Epithelial cell of esophagus (primary cell): ENCODE data around the gene SRSF9.
"Not testable (repeated sequence)": the region's sequence is repeated elsewhere in the genome, so short reads cannot be mapped to it uniquely, and the experiment has no call there.

Source experiments
- DNase-seq: peaks from one replicate; pipeline ENCODE4 v3.0.0; 2010; ENCODE audit warnings: low read depth
- H3K4me3 ChIP-seq: 2 replicates; pipeline ENCODE4 v1.5.1; 2011; ENCODE audit warnings: mild to moderate bottlenecking, low read length, control low read depth
- TF ChIP-seq, protein P1 (sequence below): IDR thresholded peaks from 2 replicates; pipeline ENCODE4 v1.5.1; 2011; ENCODE audit warnings: low read depth, mild to moderate bottlenecking, low read length, control low read depth, inconsistent platforms; ENCODE audit not compliant: insufficient read depth; ENCODE audit errors: missing control alignments

SRSF9 gene, protein sequence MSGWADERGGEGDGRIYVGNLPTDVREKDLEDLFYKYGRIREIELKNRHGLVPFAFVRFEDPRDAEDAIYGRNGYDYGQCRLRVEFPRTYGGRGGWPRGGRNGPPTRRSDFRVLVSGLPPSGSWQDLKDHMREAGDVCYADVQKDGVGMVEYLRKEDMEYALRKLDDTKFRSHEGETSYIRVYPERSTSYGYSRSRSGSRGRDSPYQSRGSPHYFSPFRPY

DNA sequence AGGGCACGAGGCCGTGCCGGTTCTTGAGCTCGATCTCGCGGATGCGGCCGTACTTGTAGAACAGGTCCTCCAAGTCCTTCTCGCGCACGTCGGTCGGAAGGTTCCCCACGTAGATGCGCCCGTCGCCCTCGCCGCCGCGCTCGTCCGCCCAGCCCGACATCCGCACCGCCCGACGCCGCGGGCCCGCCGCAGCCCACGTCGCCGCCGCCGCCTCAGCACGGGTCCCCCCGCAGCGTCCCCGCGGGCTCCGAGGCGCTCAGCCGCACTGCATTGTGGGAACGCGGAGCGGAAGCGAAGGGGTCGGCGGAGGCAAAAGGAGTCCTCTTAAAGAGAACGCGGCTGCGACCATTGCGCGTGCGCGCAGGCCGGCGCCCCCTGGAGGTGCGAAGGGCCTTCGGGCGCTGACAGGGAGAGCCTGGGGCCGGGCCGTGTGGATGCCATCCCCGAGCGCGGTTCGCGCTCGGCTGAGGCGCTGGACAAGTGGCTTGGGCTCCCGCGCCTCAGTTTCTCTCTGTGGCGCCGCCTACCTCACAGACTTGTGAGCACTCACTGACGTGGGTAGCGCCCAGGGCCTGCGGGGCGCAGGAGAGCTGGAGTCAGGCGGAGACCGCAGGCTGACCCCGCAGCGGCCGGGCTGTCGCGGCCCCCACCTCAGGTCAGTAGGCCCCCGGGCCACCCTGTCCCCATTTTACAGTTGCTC, at the start of gene SRSF9:
TSS of gene SRSF9 (minus strand) at position 299 of the 700 bp plus-strand sequence. CDS start at position 160, 139 bp downstream.
- DNase-seq: peak; percentile 96
- H3K4me3 ChIP-seq: peak within 1 kb of the TSS; percentile 57
- TF ChIP-seq, protein P1, sequence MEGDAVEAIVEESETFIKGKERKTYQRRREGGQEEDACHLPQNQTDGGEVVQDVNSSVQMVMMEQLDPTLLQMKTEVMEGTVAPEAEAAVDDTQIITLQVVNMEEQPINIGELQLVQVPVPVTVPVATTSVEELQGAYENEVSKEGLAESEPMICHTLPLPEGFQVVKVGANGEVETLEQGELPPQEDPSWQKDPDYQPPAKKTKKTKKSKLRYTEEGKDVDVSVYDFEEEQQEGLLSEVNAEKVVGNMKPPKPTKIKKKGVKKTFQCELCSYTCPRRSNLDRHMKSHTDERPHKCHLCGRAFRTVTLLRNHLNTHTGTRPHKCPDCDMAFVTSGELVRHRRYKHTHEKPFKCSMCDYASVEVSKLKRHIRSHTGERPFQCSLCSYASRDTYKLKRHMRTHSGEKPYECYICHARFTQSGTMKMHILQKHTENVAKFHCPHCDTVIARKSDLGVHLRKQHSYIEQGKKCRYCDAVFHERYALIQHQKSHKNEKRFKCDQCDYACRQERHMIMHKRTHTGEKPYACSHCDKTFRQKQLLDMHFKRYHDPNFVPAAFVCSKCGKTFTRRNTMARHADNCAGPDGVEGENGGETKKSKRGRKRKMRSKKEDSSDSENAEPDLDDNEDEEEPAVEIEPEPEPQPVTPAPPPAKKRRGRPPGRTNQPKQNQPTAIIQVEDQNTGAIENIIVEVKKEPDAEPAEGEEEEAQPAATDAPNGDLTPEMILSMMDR: peak; percentile 68

DNA sequence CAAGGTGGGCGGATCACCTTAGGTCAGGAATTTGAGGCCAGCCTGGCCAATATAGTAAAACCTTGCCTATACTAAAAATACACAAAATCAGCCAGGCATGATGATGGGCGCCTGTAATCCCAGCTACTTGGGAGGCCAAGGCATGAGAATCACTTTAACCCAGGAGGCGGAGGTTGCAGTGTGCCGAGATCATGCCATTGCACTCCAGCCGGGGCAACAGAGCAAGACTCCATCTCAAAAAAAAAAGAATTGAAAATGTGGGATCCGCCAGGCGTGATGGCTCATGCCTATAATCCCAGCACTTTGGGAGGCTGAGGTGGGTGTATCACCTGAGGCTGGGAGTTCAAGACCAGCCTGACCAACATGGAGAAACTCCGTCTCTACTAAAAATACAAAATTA, 49.8 kb upstream of the SRSF9 start:
- not testable (repeated sequence) for DNase-seq, H3K4me3 ChIP-seq

DNA sequence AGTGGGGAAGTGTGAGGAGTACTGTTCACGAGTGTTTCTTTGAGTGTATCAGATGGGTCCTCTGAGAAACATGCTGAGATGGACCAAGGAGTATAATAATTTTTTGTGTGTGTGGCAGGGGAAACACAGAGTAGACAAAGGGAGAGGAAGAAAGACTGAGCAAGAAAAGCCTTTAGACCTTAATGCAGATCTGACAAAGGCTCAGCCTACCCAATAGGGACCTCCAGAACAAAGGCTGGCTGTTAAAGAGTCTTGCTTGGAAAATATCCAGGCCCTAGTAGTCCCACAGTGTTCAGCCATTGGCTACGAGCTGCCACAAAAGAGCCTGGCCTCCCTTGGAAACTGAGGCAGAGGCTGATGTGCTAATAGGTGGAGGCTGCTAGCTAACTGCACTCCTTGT, 45.9 kb upstream of the SRSF9 start:
- no peak overlapping the region for H3K4me3 ChIP-seq
- TF ChIP-seq, protein P1: no peak
- DNase-seq: no peak

DNA sequence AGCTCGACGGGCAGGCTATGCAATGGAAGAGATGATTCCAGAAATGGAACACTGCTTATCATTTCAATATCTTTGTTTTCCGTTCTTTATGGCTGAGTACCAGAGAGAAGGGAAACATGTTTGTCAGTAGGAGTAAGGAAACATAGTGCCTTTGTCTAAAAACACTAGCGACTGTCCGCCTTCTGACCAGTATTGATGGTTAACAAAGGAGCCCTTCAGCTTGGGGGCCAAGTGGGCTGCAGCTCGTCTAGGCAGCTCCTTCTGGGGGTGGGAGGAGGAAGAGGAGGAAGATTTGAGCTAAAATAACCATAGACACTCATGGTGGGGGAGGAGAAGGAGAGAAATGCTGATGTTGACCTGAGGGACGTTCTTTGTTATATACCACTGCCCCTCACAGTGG, 44.5 kb upstream of the SRSF9 start:
- TF ChIP-seq, protein P1: no peak
- H3K4me3 ChIP-seq: no peak overlapping the region
- DNase-seq: no peak

DNA sequence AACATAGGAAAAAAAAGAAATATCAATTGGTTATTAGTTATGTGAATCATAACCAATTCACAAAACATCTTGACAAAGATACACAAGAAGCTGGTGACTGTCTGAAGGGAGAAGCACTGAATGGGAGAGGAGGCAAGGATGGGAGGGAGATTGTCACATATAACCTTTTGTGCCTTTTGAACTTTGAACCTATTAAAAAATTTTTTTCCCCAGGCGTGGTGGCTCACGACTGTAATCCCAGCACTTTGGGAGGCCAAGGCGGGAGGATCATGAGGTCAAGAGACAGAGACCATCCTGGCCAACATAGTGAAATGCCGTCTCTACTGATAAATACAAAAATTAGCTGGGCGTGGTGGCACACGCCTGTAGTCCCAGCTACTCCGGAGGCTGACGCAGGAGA, 39.0 kb upstream of the SRSF9 start:
- TF ChIP-seq, protein P1: no peak
- DNase-seq: no peak

DNA sequence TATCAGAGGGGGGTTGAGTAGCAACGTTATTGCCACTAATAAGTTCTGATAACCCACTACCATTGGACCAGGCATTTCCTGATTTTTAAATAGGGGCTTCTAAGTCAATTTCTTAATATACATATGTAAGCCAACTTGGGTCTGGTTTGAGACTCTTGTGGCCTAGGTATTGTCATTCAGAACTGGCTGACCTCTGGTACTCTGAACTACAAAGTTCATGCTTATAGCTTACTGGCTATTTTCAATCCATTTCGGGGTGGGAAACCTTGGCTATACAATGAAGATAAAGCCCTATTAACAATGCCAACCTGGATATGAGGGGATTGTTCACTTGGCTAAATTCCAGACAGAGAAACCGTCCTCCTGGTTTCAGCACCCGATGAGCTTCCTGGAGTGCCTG, 35.0 kb upstream of the SRSF9 start:
- TF ChIP-seq, protein P1: no peak
- no peak overlapping the region for H3K4me3 ChIP-seq
- no peak for DNase-seq

More for the DNA sequence above, 39.0 kb upstream of the SRSF9 start:
- H3K4me3 ChIP-seq: no peak overlapping the region

DNA sequence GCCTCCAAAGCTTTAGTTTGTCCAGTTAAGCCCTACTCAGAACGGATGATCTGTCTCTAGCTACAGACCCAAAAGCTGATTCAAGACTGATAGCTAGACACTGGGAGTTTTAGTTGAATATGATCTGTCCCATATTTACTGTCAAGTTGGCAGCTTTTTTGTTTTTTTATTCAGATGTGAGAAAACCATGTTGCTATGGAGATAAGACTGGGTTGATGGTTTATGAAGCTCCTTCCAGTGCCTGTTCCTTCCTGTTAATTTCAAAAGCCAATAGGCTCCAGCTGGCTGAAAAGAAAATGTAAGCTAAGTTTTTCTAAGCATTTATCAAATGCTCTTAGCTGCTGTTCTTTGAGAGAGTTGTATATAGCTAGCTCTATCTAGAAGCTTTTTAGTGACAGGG, 31.0 kb upstream of the SRSF9 start:
- TF ChIP-seq, protein P1: no peak
- DNase-seq: no peak
- H3K4me3 ChIP-seq: no peak overlapping the region
